ENCODE data around the gene ST3GAL3. TPM values are rescaled to one million over a fixed set of nuclear protein-coding genes. Genes with fewer than 3 reads are reported as not detected.

The ST3GAL3 gene
- total RNA-seq, 1 donor from 2014 or later: 11.4 TPM

- H3K4me3 Mint-ChIP-seq (ENCODE audit: unreplicated experiment): no peak overlapping the region
- TF ChIP-seq CTCF (IDR thresholded peaks at IDR 0.05; ENCODE audit: insufficient read depth, low read depth, low read length) (no peak), EZH2 (IDR thresholded peaks at IDR 0.05; ENCODE audit: insufficient read depth, low read length) (no peak)
- H3K4me1 Mint-ChIP-seq (ENCODE audit: low read depth, unreplicated experiment): no peaks in the 10 kb centered on the region
- H3K27ac Mint-ChIP-seq (ENCODE audit: unreplicated experiment): no peak overlapping the region
- Histone ChIP-seq H3K9ac (ENCODE audit: low read length) (no peak overlapping the region), H3K27me3 (ENCODE audit: insufficient read depth, low read length) (no peaks in the 10 kb centered on the region), H4K20me1 (ENCODE audit: insufficient read depth, low read length) (peaks cover 30% of the 10 kb centered on the region), H3K4me3 (ENCODE audit: insufficient read depth, low read depth, low read length) (no peak overlapping the region), H3K4me1 (ENCODE audit: insufficient read depth, low read length) (peaks cover 11% of the 10 kb centered on the region), H3K4me2 (ENCODE audit: low read length) (no peak overlapping the region), H3K36me3 (ENCODE audit: insufficient read depth, low read length) (no peaks in the 10 kb centered on the region), H3K9me3 (ENCODE audit: insufficient read depth, low read depth, low read length) (no peaks in the 10 kb centered on the region), H3K79me2 (ENCODE audit: insufficient read depth, low read length) (no peaks in the 10 kb centered on the region), H2AFZ (ENCODE audit: low read depth, low read length) (no peak overlapping the region), H3K27ac (ENCODE audit: low read depth, low read length) (no peak overlapping the region)
- no peaks in the 10 kb centered on the region for H3K9me3 Mint-ChIP-seq (ENCODE audit: unreplicated experiment)
- FAIRE-seq (peak; percentile 50), DNase-seq (ENCODE audit: low read depth) (no peak)
- no peaks in the 10 kb centered on the region for H3K36me3 Mint-ChIP-seq (ENCODE audit: low read depth, unreplicated experiment)
- no peaks in the 10 kb centered on the region for H3K27me3 Mint-ChIP-seq (ENCODE audit: low read depth, unreplicated experiment)
These were observed 171.1 kb downstream of the ST3GAL3 start for GRCh38 chr1:43878440-43878839.

- H3K36me3 Mint-ChIP-seq (ENCODE audit: low read depth, unreplicated experiment): no peaks in the 10 kb centered on the region
- FAIRE-seq: no peak
These were observed 171.5 kb downstream of the ST3GAL3 start for GRCh38 chr1:43878854-43879253.

More at GRCh38 chr1:43878854-43879253, 171.5 kb downstream of the ST3GAL3 start:
- no peak for TF ChIP-seq CTCF (IDR thresholded peaks at IDR 0.05; ENCODE audit: insufficient read depth, low read depth, low read length)
- TF ChIP-seq EZH2 (IDR thresholded peaks at IDR 0.05; ENCODE audit: insufficient read depth, low read length): no peak
- no peak overlapping the region for H3K27ac ChIP-seq (ENCODE audit: low read depth, low read length)
- DNase-seq (ENCODE audit: low read depth): no peak
- no peak overlapping the region for H3K9ac ChIP-seq (ENCODE audit: low read length)
- H3K4me3 Mint-ChIP-seq (ENCODE audit: unreplicated experiment): no peak overlapping the region
- H3K27me3 ChIP-seq (ENCODE audit: insufficient read depth, low read length): no peaks in the 10 kb centered on the region
- H3K27ac Mint-ChIP-seq (ENCODE audit: unreplicated experiment): no peak overlapping the region
- no peaks in the 10 kb centered on the region for H3K4me1 Mint-ChIP-seq (ENCODE audit: low read depth, unreplicated experiment)
- H3K27me3 Mint-ChIP-seq (ENCODE audit: low read depth, unreplicated experiment): no peaks in the 10 kb centered on the region
- no peaks in the 10 kb centered on the region for H3K79me2 ChIP-seq (ENCODE audit: insufficient read depth, low read length)
- peak overlapping the region; percentile 10 for H3K4me2 ChIP-seq (ENCODE audit: low read length)
- H3K4me1 ChIP-seq (ENCODE audit: insufficient read depth, low read length): peaks cover 11% of the 10 kb centered on the region
- peaks cover 30% of the 10 kb centered on the region for H4K20me1 ChIP-seq (ENCODE audit: insufficient read depth, low read length)
- H3K36me3 ChIP-seq (ENCODE audit: insufficient read depth, low read length): no peaks in the 10 kb centered on the region
- H3K9me3 ChIP-seq (ENCODE audit: insufficient read depth, low read depth, low read length): no peaks in the 10 kb centered on the region
- no peaks in the 10 kb centered on the region for H3K9me3 Mint-ChIP-seq (ENCODE audit: unreplicated experiment)
- H2AFZ ChIP-seq (ENCODE audit: low read depth, low read length): no peak overlapping the region
- no peak overlapping the region for H3K4me3 ChIP-seq (ENCODE audit: insufficient read depth, low read depth, low read length)

Measured in astrocyte (in vitro differentiated cells and primary cell).